ENCODE data around the gene CLEC12A.
"Not testable (repeated sequence)": the region's sequence is repeated elsewhere in the genome, so short reads cannot be mapped to it uniquely, and the experiment has no call there.

CLEC12A gene

DNA sequence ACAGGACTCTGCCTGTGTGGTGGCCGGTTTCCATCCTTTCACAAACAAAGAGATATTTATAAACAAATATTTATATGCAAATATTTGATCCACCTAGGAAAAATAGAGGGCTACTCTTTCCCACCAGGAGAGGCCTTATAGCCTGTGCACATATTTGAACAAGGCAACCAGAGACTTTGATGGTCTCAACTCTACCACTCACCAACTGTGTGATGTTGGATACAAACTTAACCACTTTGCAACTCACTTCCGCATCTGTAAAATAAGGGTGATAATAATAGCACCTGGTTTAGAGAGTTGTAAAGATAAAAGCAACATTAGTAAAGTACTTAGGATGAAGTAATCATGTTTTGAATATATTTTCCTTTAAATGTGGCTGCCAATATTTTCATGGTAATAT is 1.5 kb upstream of the CLEC12A start:
- DNase-seq (ENCODE audit: low read depth): no peak

GRCh38 chr12:9973949-9974348 is 2.7 kb downstream of the CLEC12A start:
- no peak for DNase-seq (ENCODE audit: low read depth)

DNA sequence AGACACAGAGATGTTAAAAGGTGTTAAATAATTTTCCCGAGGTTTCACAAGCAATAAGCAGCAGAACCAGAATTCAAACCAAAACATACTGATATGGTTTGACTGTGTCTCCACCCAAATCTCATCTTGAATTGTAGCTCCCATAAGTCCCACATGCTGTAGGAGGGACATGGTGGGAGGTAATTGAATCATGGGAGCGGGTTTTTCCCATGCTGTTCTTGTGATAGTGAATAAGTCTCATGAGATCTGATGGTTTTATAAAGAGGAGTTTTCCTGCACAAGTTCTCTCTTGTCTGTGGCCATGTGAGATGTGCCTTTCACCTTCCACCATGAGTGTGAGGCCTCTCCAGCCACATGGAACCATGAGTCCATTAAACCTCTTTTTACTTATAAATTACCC is 3.5 kb downstream of the CLEC12A start:
- not testable (repeated sequence) for DNase-seq (ENCODE audit: low read depth)

DNA sequence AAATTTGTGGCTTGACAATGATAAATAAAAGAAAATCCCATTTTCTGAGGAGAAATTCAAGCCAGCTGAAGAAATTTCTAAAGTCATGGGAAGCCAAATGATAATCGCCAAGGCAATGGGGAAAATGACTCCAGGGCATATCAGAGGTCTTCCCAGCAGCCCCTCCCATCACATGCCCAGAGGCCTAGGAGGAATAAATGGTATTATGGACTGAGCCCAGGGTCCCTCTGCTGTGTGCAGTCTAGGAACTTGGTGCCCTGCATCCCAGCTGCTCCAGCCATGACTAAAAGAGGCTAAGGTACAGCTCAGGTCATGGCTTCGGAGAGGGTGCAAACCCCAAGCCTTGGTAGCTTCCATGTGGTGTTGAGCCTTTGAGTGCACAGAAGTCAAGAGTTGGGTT is 4.4 kb downstream of the CLEC12A start:
- DNase-seq (ENCODE audit: low read depth): no peak

GRCh38 chr12:9976626-9977025 is 5.4 kb downstream of the CLEC12A start:
- DNase-seq (ENCODE audit: low read depth): not testable (repeated sequence)

GRCh38 chr12:9977916-9978315 is 6.7 kb downstream of the CLEC12A start:
- no peak for DNase-seq (ENCODE audit: low read depth)

- DNase-seq (ENCODE audit: low read depth): no peak
Measured at GRCh38 chr12:9980126-9980525, 8.9 kb downstream of the CLEC12A start.

DNA sequence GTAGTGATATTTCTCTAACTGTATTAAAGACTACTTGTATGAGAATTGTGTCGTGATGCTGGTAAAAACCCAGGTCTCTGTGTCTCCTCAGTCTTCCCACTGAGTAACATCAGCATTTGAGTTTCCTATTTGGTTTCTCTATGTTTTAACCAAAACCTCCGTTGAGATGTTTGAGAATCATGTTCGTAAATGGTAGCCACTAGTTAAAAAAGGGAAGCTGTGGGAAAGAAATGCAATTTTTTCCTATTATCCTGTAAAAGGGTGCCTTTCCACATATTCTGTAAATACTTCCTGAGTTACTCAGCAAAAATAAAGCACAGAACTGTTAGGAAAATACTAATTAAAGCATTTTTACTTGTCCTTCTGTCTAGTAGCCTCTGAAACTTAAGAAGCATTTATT is 20.7 kb downstream of the CLEC12A start:
- no peak for DNase-seq (ENCODE audit: low read depth)

DNA sequence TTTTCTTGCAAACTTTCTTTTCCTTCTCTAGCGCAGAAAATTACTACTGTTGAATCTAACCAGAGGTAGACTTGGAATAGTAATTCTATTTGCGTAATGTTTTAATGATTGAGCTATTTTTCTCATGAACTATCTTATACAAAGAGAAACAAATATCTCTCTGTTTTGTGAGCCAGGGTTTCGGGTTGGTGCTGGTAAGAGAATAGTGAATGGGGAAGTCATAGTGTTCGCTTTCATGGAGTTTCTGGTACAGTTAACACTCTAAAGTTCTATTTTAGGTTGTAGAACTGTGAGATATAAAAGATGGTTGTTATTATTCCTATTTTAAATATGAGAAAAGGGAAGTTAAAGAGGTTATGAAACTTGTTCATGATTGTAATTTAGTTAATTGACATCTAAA is 21.1 kb downstream of the CLEC12A start:
- no peak for DNase-seq (ENCODE audit: low read depth)

DNA sequence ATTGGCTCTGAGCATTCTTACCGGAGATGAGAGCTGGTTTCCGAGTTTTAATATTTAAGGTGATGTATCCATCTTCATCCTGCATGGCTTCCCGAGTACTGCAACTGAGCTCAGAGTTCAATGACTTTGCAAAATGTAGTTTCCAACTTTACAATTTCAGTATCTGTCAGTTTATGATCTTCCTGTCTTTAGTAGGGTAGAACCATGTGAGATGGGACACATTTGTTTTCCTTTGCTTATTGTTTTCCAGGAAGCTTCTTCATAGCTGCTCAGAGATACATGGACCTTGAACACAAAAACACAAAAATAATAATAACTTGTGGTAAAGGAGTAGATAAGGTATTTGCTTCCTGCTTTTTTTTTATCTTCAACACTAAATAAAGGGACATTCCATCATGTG is 27.8 kb downstream of the CLEC12A start, which contains the start of gene CLEC1B:
Gene CLEC1B, minus strand, starts transcription at position 106 of the 400 bp plus-strand sequence. Its CDS starts 21 bp downstream, at position 85.
- DNase-seq (ENCODE audit: low read depth): no peak

GRCh38 chr12:10001171-10001776 is 30.1 kb downstream of the CLEC12A start:
- no peak for DNase-seq (ENCODE audit: low read depth)

DNA sequence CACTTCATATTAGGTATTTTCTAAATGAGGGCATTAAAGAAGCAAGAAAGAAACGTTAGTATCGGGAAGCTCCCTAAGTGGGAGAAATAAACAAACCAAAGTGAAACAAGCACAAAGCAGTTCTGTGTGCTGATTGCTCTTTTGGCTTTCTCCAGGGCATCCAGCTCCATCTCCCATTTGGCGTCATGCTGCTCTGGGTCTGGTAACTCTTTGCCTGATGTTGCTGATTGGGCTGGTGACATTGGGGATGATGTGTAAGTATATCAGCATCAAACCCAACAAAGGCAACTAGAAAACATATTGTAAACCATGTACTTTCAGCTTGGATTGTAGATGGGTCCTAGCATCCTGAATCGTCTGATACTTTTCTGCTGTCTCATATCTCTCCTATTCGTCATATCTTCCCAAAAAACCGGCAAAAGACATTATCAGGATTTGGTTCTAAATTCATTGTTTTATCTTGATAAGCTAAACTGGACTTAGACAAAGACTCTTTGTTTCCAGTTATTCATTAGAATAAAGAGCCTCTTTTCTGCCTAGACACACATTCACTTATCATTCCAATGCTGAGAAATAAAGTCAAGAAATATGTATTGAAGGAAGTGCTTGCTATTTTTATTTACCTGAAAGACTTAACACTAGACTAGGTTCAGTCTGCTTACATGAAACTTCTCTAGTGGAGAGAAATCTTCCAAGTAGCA is 41.6 kb downstream of the CLEC12A start:
- DNase-seq (ENCODE audit: low read depth): no peak

DNA sequence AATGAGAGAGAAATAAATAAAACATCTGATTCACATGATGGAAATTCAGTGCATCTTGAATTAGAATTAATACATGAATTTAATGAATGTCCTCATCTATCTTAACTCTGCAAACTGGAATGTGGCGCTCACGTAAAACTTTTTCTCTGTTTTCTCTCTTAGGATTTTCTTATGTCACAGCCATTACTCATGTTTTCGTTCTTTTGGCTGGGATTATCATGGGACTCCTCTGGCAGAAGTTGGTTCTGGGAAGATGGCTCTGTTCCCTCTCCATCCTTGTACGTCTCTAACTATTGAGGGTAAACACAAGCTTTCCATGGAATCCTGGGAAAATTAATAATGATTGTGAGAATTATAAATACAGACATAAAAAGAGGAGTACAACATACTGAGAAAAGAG is 44.2 kb downstream of the CLEC12A start:
- no peak for DNase-seq (ENCODE audit: low read depth)

- DNase-seq (ENCODE audit: low read depth): no peak
Measured at GRCh38 chr12:10016881-10017280, 45.7 kb downstream of the CLEC12A start.

GRCh38 chr12:10018386-10018785 is 47.2 kb downstream of the CLEC12A start:
- DNase-seq (ENCODE audit: low read depth): no peak

DNA sequence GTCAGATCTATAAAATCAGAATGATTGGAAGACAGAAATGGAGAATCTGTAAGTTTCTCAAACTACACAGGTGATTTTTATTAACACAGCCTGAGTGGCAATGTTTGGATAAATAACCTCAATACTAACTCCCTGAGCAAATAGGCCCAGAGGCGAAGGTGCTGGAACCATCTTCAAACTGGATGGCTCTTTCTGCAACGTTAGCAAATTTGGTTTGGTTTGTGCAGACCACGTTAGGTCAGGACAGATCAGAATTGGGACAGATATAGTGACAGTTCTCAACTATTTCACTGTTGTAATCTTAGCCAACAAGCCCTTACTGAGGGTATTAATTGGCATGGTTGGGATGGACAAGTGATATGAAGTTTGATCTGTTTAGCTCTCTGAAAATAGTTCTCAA is 50.1 kb downstream of the CLEC12A start:
- no peak for DNase-seq (ENCODE audit: low read depth)

DNA sequence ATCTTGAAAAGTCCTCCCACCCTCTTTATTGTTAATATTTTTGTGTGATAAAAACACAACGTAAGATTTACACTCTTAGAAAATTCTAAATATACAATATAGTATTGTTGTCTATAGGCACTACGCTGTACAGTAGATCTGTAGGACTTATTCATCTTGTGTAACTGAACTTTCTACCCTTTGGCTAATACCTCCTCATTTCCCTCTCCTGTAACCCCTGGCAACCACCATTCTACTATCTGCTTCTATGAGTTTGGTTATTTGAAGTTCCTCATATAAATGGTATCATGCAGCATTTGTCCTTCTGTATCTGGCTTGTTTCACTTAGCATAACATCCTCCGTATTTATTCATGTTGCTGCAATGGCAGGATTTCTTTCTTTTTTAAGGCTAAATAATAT is 54.0 kb downstream of the CLEC12A start:
- DNase-seq (ENCODE audit: low read depth): no peak

DNA sequence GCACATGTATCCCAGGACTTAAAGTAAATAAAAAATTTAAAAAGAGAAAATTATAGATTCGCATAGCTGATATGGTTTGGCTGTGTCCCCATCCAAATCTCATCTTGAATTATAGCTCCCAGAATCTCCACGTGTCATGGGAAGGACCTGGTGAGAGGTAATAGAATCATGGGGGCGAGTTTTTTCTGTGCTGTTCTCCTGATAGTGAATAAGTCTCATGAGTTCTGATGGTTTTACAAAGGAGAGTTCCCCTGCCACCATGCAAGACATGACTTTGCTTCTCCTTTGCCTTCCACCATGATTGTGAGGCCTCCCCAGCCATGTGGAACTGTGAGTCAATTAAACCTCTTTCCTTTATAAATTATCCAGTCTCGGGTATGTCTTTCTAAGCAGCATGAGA is 55.5 kb downstream of the CLEC12A start:
- not testable (repeated sequence) for DNase-seq (ENCODE audit: low read depth)

- no peak for DNase-seq (ENCODE audit: low read depth)
Measured at GRCh38 chr12:10027311-10027710, 56.1 kb downstream of the CLEC12A start.

GRCh38 chr12:10027721-10028120 is 56.5 kb downstream of the CLEC12A start:
- no peak for DNase-seq (ENCODE audit: low read depth)

- no peak for DNase-seq (ENCODE audit: low read depth)
Measured at GRCh38 chr12:10030446-10030845, 59.2 kb downstream of the CLEC12A start, which contains the start of gene CLEC9A. CLEC9A (plus strand) TSS chr12:10030682; CDS start chr12:10052688, 22,006 bp downstream.

- DNase-seq (ENCODE audit: low read depth): no peak
Measured at GRCh38 chr12:10031321-10031720, 60.1 kb downstream of the CLEC12A start.

GRCh38 chr12:10031771-10032175 is 60.6 kb downstream of the CLEC12A start:
- DNase-seq (ENCODE audit: low read depth): no peak
